Stimulated activated CD4-positive, alpha-beta T cell treated with anti-CD3 and anti-CD28 coated beads, Interleukin-2, amount 100 ng/mL, for 24 hours (primary cell): ENCODE results near the gene HTT-AS.

Experiments
- DNase-seq, 2 donors: peaks; one replicate each; pipeline ENCODE4 v3.0.0-alpha.2; 2020

The HTT-AS gene

DNA sequence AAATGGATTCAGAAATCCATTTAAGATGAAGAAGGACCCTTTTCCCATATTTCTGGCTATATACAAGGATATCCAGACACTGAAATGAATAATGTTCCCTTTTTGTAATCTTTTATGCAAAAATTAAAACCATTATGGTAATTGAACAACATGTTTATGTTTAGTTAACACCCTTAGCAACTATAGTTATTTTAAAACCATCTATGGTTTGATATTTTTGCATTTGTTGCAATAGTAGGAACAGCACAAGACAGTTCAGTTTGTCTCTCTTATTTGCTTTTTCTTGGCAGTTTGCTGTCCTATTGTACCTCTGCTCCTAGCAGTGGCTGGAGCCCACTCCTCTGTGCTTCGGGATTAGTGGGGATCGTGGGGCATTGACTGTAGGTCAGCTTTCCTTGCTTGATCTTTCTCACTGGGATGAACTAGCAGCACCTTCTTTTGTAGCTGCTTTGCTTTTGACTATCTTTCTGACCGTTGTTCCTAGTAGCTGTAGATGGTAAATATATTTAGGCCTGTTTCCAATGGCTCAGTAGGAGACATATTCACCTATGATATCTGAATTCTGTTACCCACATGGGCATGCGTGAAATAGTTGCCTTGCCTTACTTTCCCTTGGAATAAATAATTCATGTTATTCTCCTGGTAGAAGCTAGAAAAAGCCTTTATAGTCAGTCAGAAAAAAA, 12.9 kb upstream of the HTT-AS start:
- no peak for DNase-seq

GRCh38 chr4:3085948-3086670, 11.8 kb upstream of the HTT-AS start:
- no peak for DNase-seq

DNA sequence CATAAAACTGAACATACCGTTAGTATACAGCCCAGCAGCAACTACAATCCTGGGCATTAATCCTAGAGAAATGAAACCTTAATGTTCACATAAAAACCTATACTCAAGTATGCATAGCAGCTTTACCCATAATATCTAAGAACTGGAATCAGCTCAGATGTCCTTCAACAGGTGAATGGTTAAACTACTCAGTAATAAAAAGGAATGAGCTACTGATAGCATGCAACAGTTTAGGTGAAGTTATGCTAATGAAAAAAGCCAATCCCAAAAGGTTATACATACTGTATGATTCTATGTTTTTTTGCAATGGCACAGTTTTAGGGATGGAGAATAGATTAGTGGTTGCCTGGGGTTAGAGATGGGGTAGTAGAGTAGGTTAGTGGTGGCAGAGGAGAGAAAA, 9.4 kb upstream of the HTT-AS start:
- DNase-seq = no peak

DNA sequence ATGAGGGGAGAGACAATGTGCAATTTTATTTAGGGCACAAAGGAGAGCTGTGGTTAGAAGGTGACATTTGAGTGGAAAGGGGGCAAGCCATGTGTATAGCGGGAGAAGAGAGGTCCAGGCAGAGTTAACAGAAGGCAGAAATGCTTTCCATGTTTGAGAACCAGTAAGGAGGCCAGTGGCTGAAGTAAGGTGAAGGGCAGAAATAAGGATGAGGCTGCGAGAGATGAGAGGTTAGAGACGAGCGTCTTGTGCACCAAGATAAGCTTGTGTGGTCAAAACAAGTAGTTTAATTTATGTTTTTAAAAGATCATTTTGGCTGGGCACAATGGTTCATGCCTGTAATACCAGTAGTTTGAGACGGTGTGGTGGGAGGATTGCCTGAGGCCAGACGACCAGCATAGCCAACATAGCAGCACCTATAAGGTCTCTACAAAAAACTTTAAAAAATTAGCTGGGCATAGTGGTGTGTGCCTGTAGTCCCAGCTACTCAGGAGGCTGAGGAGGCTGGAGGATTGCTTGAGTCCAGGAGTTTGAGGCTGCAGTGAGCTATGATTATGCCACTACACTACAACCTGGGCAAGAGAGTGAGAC, 8.7 kb upstream of the HTT-AS start:
- DNase-seq = no peak

- DNase-seq = no peak
Measured at GRCh38 chr4:3079694-3080123, 5.4 kb upstream of the HTT-AS start.

DNA sequence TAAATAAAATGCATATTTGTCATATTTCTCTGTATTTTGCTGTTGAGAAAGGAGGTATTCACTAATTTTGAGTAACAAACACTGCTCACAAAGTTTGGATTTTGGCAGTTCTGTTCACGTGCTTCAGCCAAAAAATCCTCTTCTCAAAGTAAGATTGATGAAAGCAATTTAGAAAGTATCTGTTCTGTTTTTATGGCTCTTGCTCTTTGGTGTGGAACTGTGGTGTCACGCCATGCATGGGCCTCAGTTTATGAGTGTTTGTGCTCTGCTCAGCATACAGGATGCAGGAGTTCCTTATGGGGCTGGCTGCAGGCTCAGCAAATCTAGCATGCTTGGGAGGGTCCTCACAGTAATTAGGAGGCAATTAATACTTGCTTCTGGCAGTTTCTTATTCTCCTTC, 3.5 kb upstream of the HTT-AS start:
- DNase-seq = peak in 1 of 2 donors; percentile 22

DNA sequence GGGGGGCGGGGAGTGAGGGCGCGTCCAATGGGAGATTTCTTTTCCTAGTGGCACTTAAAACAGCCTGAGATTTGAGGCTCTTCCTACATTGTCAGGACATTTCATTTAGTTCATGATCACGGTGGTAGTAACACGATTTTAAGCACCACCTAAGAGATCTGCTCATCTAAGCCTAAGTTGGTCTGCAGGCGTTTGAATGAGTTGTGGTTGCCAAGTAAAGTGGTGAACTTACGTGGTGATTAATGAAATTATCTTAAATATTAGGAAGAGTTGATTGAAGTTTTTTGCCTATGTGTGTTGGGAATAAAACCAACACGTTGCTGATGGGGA, 1.3 kb upstream of the HTT-AS start:
- no peak for DNase-seq

DNA sequence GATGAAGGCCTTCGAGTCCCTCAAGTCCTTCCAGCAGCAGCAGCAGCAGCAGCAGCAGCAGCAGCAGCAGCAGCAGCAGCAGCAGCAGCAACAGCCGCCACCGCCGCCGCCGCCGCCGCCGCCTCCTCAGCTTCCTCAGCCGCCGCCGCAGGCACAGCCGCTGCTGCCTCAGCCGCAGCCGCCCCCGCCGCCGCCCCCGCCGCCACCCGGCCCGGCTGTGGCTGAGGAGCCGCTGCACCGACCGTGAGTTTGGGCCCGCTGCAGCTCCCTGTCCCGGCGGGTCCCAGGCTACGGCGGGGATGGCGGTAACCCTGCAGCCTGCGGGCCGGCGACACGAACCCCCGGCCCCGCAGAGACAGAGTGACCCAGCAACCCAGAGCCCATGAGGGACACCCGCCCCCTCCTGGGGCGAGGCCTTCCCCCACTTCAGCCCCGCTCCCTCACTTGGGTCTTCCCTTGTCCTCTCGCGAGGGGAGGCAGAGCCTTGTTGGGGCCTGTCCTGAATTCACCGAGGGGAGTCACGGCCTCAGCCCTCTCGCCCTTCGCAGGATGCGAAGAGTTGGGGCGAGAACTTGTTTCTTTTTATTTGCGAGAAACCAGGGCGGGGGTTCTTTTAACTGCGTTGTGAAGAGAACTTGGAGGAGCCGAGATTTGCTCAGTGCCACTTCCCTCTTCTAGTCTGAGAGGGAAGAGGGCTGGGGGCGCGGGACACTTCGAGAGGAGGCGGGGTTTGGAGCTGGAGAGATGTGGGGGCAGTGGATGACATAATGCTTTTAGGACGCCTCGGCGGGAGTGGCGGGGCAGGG, 711 bp upstream of the HTT-AS start:
- peak; percentile 57 to 62 for DNase-seq

DNA sequence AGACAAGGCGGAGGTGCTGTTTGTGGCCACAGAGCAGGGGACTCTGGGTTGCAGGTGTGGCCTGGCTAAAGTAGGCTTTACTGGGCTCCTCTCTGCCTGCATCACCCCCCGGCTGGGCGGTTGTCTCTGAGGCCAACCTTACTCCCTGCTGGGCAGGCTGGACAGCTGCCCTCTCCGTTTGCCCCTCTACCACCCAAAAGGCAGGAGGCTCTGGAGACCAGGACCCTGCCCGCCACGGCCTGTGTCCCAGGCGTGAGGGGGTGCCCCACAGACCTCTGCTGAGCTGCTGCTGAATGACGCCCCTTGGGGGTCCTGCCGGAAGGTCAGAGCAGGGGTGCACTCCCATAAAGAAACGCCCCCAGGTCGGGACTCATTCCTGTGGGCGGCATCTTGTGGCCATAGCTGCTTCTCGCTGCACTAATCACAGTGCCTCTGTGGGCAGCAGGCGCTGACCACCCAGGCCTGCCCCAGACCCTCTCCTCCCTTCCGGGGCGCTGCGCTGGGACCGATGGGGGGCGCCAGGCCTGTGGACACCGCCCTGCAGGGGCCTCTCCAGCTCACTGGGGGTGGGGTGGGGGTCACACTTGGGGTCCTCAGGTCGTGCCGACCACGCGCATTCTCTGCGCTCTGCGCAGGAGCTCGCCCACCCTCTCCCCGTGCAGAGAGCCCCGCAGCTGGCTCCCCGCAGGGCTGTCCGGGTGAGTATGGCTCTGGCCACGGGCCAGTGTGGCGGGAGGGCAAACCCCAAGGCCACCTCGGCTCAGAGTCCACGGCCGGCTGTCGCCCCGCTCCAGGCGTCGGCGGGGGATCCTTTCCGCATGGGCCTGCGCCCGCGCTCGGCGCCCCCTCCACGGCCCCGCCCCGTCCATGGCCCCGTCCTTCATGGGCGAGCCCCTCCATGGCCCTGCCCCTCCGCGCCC, 920 bp downstream of the HTT-AS start:
- DNase-seq = no peak

GRCh38 chr4:3071811-3072210, 2.5 kb downstream of the HTT-AS start:
- DNase-seq = no peak

DNA sequence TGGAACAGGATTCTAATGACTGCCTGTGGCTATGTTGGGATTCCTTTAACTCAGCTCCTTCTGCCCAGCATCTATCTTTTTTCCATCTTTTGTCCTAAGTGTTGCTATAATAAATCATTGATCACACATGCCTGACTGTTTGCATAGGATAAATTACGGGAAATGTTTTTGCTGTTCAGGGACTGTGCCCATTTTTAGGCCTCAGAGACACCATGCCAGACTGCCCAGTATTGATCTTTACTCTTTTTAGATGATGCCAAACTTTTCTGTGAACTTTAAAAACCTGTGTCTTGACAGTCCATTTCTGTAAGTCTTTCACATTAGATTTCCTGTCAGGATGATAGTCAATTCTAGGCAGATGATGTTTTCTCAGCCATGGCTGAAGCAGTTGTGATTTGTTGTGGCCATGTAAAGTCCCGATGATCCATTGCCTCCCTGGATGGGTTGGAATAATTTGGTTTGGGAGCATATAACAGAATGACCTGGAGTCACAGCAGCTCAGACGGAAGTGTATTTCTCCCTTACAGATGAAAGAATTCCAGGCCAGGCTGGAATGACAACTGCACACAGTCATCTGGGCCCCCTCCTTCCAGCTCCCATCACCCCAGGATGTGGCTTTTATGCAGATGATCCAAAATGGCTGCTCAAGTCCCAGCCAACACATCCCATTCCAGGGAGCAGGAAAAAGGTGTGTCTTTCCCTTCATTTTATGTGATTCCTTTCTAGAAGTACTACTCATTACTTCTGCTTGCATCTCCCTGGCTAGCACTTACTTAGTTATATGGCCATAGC, 3.4 kb downstream of the HTT-AS start:
- no peak for DNase-seq

DNA sequence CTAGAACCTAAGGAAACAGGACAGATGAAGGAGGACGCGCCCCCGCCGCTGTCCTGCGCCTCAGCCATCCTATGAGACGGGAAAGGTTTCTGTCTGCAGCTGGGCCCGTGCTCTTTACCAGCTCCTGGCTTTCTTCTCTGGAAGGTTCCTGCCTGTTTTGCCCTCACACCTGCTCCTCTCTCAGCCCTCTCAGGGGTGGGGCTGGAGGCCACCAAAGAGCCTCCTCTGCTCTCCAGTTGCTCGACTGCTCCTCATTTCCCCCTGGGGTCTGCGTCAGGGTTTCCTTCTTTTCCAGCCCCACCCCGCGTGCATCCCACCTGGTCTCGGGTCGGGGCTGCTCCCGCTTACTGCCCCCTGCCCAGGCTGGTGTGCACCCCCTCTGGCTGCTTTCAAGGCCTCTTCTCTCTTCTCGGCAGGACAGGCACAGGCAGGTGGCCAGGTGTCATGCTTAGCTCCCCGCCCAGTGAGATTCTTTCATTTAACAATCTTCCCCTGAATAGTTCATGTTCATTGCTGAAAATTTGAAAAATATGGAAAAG, 4.6 kb downstream of the HTT-AS start:
- DNase-seq = no peak

DNA sequence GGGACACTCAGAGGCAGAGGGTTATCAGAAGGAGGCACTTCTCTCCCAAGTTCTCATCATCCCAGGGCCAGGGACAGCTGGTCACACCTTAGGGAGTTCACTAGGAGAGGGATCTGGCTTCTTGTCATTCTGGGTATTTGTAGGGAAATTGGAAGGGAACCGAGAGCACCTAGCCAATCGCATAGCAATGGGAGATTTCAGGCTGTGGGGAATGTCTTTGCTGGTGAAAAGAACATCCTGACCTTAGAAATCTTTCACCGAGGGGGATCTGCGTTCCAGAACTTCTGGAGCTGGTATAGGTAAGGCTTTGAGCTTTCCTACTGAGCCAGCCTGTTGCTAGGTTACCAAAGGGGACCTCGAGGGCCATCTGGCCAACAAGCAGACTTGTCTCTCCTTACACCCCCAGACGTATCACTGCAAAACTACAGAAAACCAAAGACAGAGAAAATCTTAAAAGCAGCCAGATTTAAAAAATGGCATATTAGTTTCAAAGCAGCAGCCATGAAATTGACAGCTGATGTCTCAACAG, 6.8 kb downstream of the HTT-AS start:
- DNase-seq = no peak

- no peak for DNase-seq
Measured at GRCh38 chr4:3066836-3067400, 7.4 kb downstream of the HTT-AS start.

- no peak for DNase-seq
Measured at GRCh38 chr4:3065551-3065950, 8.8 kb downstream of the HTT-AS start.

DNA sequence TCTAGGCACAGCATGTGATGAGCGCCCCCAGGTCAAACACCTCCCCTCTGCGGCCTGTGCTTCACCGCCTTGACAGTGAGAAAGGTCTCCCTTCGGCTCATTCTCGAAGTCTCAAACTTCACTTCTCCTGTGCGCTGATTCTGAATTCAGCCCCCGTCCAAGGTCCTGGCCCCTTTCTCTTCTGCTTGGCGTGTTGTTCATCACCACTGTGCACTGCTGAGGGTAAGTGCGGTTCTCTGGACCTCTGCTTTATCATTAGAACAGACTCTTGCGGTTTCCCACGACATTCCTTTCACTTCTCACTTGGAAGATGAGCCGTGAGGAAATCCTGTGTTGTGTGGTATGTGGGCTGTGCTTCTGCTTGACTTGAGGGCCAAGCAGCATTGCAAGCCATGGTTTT, 11.9 kb downstream of the HTT-AS start:
- no peak for DNase-seq

GRCh38 chr4:3060946-3061345, 13.4 kb downstream of the HTT-AS start:
- DNase-seq = no peak

DNA sequence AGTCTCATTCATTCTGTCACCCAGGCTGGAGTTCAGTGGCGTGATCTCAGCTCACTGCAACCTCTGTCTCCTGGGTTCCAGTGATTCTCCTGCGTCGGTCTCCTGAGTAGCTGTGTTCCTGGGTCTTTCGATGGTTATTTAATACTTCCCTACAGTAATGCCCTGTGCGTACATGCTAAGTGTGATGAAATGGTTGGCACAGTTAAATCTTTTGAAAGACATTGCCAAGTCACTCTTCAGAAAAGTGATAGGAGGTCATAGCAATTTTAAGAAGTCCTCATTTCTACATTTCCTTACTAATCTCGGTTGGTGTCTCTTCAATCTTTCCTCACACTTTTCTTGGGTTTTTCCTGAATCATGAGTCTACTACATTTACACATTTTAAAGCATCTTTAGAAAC, 14.4 kb downstream of the HTT-AS start:
- no peak for DNase-seq

GRCh38 chr4:3054169-3054759, 20.1 kb downstream of the HTT-AS start:
- no peak for DNase-seq
